Measurements from ENCODE around the gene AIF1.
A peak's percentile ranks its signal among the peaks of the same experiment; 100 is the strongest.

Gene AIF1

GRCh38 chr6:31655349-31656237 lies 40.6 kb downstream of the AIF1 start, which contains the start of gene APOM:
Gene APOM (plus strand): TSS chr6:31655894. CDS start chr6:31655967, 73 bp downstream.
- Histone ChIP-seq H3K79me2 (peaks cover 37% of the 10 kb centered on the region), H3K4me2 (ENCODE audit: low read length) (no peak within 1 kb of the TSS), H2AFZ (no peak within 1 kb of the TSS), H3K4me1 (peaks cover 16% of the 10 kb centered on the region), H3K27me3 (ENCODE audit: control insufficient read depth, insufficient read depth, low read length) (no peaks in the 10 kb centered on the region), H3K9me3 (ENCODE audit: control insufficient read depth, low read length) (no peaks in the 10 kb centered on the region), H3K4me3 (ENCODE audit: low read depth, low read length) (no peak within 1 kb of the TSS), H3K27ac (no peak within 1 kb of the TSS), H3K36me3 (ENCODE audit: control insufficient read depth, insufficient read depth, low read length) (no peaks in the 10 kb centered on the region), H3K9ac (no peak within 1 kb of the TSS)
- no peak for TF ChIP-seq CTCF (IDR thresholded peaks at IDR 0.05)

- H3K9ac ChIP-seq: no peak overlapping the region
- H3K4me1 ChIP-seq: peaks cover 12% of the 10 kb centered on the region
Measured at GRCh38 chr6:31657406-31658157, 42.5 kb downstream of the AIF1 start.

GRCh38 chr6:31658158-31658688 lies 43.2 kb downstream of the AIF1 start:
- Histone ChIP-seq H3K4me2 (ENCODE audit: low read length) (peak overlapping the region; percentile 37), H2AFZ (no peak overlapping the region), H3K27me3 (ENCODE audit: control insufficient read depth, insufficient read depth, low read length) (no peaks in the 10 kb centered on the region), H3K4me1 (peaks cover 12% of the 10 kb centered on the region), H3K79me2 (peaks cover 29% of the 10 kb centered on the region), H3K36me3 (ENCODE audit: control insufficient read depth, insufficient read depth, low read length) (no peaks in the 10 kb centered on the region), H3K4me3 (ENCODE audit: low read depth, low read length) (no peak overlapping the region), H3K9ac (no peak overlapping the region), H3K9me3 (ENCODE audit: control insufficient read depth, low read length) (no peaks in the 10 kb centered on the region), H3K27ac (no peak overlapping the region)
- TF ChIP-seq CTCF (IDR thresholded peaks at IDR 0.05): no peak

More at GRCh38 chr6:31657406-31658157, 42.5 kb downstream of the AIF1 start:
- Histone ChIP-seq H3K27me3 (ENCODE audit: control insufficient read depth, insufficient read depth, low read length) (no peaks in the 10 kb centered on the region), H3K27ac (no peak overlapping the region), H3K36me3 (ENCODE audit: control insufficient read depth, insufficient read depth, low read length) (no peaks in the 10 kb centered on the region), H3K9me3 (ENCODE audit: control insufficient read depth, low read length) (no peaks in the 10 kb centered on the region), H3K4me2 (ENCODE audit: low read length) (no peak overlapping the region), H3K4me3 (ENCODE audit: low read depth, low read length) (no peak overlapping the region), H2AFZ (no peak overlapping the region), H3K79me2 (peaks cover 29% of the 10 kb centered on the region)
- no peak for TF ChIP-seq CTCF (IDR thresholded peaks at IDR 0.05)

GRCh38 chr6:31658983-31659648 lies 44.1 kb downstream of the AIF1 start:
- peaks cover 14% of the 10 kb centered on the region for H3K4me1 ChIP-seq
- H3K9ac ChIP-seq: no peak overlapping the region
- no peaks in the 10 kb centered on the region for H3K36me3 ChIP-seq (ENCODE audit: control insufficient read depth, insufficient read depth, low read length)
- H3K4me3 ChIP-seq (ENCODE audit: low read depth, low read length): peak overlapping the region; percentile 87
- peaks cover 30% of the 10 kb centered on the region for H3K79me2 ChIP-seq
- H3K27me3 ChIP-seq (ENCODE audit: control insufficient read depth, insufficient read depth, low read length): no peaks in the 10 kb centered on the region
- no peaks in the 10 kb centered on the region for H3K9me3 ChIP-seq (ENCODE audit: control insufficient read depth, low read length)
- peak overlapping the region; percentile 82 for H3K4me2 ChIP-seq (ENCODE audit: low read length)
- peak overlapping the region; percentile 91 for H3K27ac ChIP-seq
- TF ChIP-seq CTCF (IDR thresholded peaks at IDR 0.05): no peak
- H2AFZ ChIP-seq: no peak overlapping the region
